ENCODE data around the gene HNRNPD. TPM values are rescaled to one million over a fixed set of nuclear protein-coding genes. Genes with fewer than 3 reads are reported as not detected.

HNRNPD gene
- total and polyA plus RNA-seq, 2 donors (not counting 3 experiments of a cell fraction or from before 2014, with no cell fraction given) = 91.3 to 363 TPM

GRCh38 chr4:82398263-82398662 is 24.5 kb upstream of the HNRNPD start:
- Histone ChIP-seq H3K4me2 (ENCODE audit: insufficient read depth, low read length) (no peak overlapping the region), H3K9me3 (replicated peaks; ENCODE audit: control insufficient read depth, insufficient read depth, low read length) (no peaks in the 10 kb centered on the region), H3K27me3 (ENCODE audit: control insufficient read depth in 2 of 2, insufficient read depth in 2 of 2, low read length in 2 of 2) (peaks cover 3 to 6% of the 10 kb centered on the region in 2 experiments), H3K79me2 (ENCODE audit: control insufficient read depth, insufficient read depth, low read length) (no peaks in the 10 kb centered on the region), H3K9ac (replicated peaks; ENCODE audit: extremely low read depth, insufficient read depth, low read length) (no peak overlapping the region), H3K36me3 (ENCODE audit: control insufficient read depth in 2 of 2, extremely low read depth in 1 of 2, insufficient read depth in 2 of 2, low read length in 2 of 2) (no peaks in the 10 kb centered on the region), H3K9me1 (replicated peaks; ENCODE audit: control insufficient read depth, extremely low read depth, insufficient read depth, low read length) (no peaks in the 10 kb centered on the region), H3K27ac (ENCODE audit: insufficient read depth, low read depth, low read length) (no peak overlapping the region), H4K20me1 (replicated peaks; ENCODE audit: control insufficient read depth, extremely low read depth, insufficient read depth, low read length) (no peaks in the 10 kb centered on the region), H2AFZ (ENCODE audit: low read depth, low read length) (no peak overlapping the region), H3K4me1 (ENCODE audit: control insufficient read depth, extremely low read depth, insufficient read depth, low read length) (no peaks in the 10 kb centered on the region), H3K4me3 (replicated peaks in 1 of 3; ENCODE audit: insufficient read depth in 1 of 3, low read depth in 1 of 3, low read length in 3 of 3) (no peak overlapping the region)
- TF ChIP-seq POLR2A (IDR thresholded peaks at IDR 0.05; ENCODE audit: low read depth, low read length) (no peak), JUN (IDR thresholded peaks at IDR 0.05; ENCODE audit: borderline replicate concordance, insufficient read depth, insufficient read length, low read depth) (no peak), POLR2AphosphoS5 (IDR thresholded peaks at IDR 0.05; ENCODE audit: insufficient read depth, low read depth, low read length) (no peak), GATA2 (IDR thresholded peaks at IDR 0.05; ENCODE audit: insufficient read depth, insufficient read length, low read depth, low read length) (no peak), MAX (IDR thresholded peaks at IDR 0.05; ENCODE audit: insufficient read depth, insufficient read length) (no peak), MYC (IDR thresholded peaks at IDR 0.05; ENCODE audit: low read depth, low read length) (no peak), CTCF (IDR thresholded peaks at IDR 0.05; ENCODE audit: extremely low read depth in 1 of 2, insufficient read depth in 1 of 2, low read depth in 1 of 2, low read length in 2 of 2) (no peak), EZH2 (IDR thresholded peaks at IDR 0.05; ENCODE audit: borderline replicate concordance, low read depth, low read length, severe bottlenecking) (no peak), FOS (IDR thresholded peaks at IDR 0.05; ENCODE audit: borderline replicate concordance, insufficient read depth, low read length) (no peak)
- dilution Hi-C loops (cut with MboI; ENCODE audit: extremely low pct_ligation_motif_present, low sequenced_read_pairs) = no loop called here
- CTCF ChIA-PET = interaction anchor here (1.2 to 2.5 kb wide), 3 partner anchors 12 to 31 kb away, joined by 3 to 8 read pairs (median 5); no protein-coding TSS in a partner anchor
- BruUV-seq (replicated peaks) = no TSS peak
- no peak for FAIRE-seq
- DNase-seq (ENCODE audit: low read depth, low spot score) = no peak
- intact Hi-C loops (cut with micrococcal nuclease) = no loop called here
- POLR2A ChIA-PET = no interaction called here

All from endothelial cell of umbilical vein (primary cell).